HUES48 (cell line): ENCODE results near the gene LDB2.

Experiments used
- H3K27ac ChIP-seq: one replicate; pipeline ENCODE4 v1.7.0; 2013; ENCODE audit warnings: low read depth, low read length, inconsistent platforms
- H3K27me3 ChIP-seq: 2 replicates; pipeline ENCODE4 v1.6.1; 2013; ENCODE audit warnings: mild to moderate bottlenecking, low read length; ENCODE audit not compliant: control insufficient read depth, insufficient read depth
- H3K36me3 ChIP-seq: 2 replicates; pipeline ENCODE4 v1.6.1; 2013; ENCODE audit warnings: low read length; ENCODE audit not compliant: control insufficient read depth, insufficient read depth
- H3K4me1 ChIP-seq: 2 replicates; pipeline ENCODE4 v1.6.1; 2013; ENCODE audit warnings: mild to moderate bottlenecking, low read length; ENCODE audit not compliant: control insufficient read depth, insufficient read depth
- H3K4me3 ChIP-seq: 2 replicates; pipeline ENCODE4 v1.5.1; 2013; ENCODE audit warnings: mild to moderate bottlenecking, low read depth, low read length
- H3K9ac ChIP-seq: 2 replicates; pipeline ENCODE4 v1.6.1; 2013; ENCODE audit warnings: mild to moderate bottlenecking, low read depth, low read length, moderate library complexity
- H3K9me3 ChIP-seq: 2 replicates; pipeline ENCODE4 v1.6.1; 2013; ENCODE audit warnings: low read length; ENCODE audit not compliant: control insufficient read depth, insufficient read depth

Gene LDB2

GRCh38 chr4:16721613-16722291 lies 176.7 kb downstream of the LDB2 start:
- H3K9me3 ChIP-seq, result no peaks in the 10 kb centered on the region
- no peaks in the 10 kb centered on the region for H3K27me3 ChIP-seq
- H3K4me1 ChIP-seq, result no peaks in the 10 kb centered on the region
- no peaks in the 10 kb centered on the region for H3K36me3 ChIP-seq
- H3K27ac ChIP-seq, result no peak overlapping the region
- H3K4me3 ChIP-seq, result no peak overlapping the region
- no peak overlapping the region for H3K9ac ChIP-seq

GRCh38 chr4:16720761-16721160 lies 177.7 kb downstream of the LDB2 start:
- no peaks in the 10 kb centered on the region for H3K9me3 ChIP-seq
- no peaks in the 10 kb centered on the region for H3K4me1 ChIP-seq
- H3K27ac ChIP-seq, result no peak overlapping the region
- no peak overlapping the region for H3K4me3 ChIP-seq
- no peaks in the 10 kb centered on the region for H3K36me3 ChIP-seq
- H3K9ac ChIP-seq, result no peak overlapping the region
- no peaks in the 10 kb centered on the region for H3K27me3 ChIP-seq

- Histone ChIP-seq H3K4me3 (no peak overlapping the region), H3K9ac (no peak overlapping the region), H3K9me3 (0 out of 2 replicates have a peak, but pooled peaks cover 3% of the 10 kb centered on the region), H3K36me3 (no peaks in the 10 kb centered on the region), H3K27ac (no peak overlapping the region), H3K27me3 (no peaks in the 10 kb centered on the region), H3K4me1 (no peaks in the 10 kb centered on the region)
Measured at GRCh38 chr4:16717266-16717970, 181.0 kb downstream of the LDB2 start.

DNA sequence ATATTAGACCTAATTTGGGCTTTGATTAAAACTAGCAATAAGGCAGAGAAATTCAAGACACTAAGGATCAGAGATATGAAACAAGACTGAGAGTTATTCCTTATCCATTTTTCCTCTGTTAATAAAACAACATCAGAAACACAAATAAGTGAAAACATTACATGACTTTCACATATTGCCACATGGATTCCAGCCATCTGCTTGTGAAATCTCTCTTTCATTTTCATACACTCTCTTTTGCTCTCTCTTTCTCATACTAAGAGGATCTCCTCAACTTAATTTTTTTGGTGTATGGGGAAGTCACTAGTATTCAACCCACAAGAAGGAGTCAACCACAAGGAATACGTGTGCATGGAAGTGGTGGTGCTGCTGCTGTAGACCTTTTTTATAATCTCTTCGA lies 183.0 kb downstream of the LDB2 start:
- H3K4me3 ChIP-seq, result no peak overlapping the region
- H3K9me3 ChIP-seq, result 0 out of 2 replicates have a peak, but pooled peaks cover 3% of the 10 kb centered on the region
- H3K36me3 ChIP-seq, result no peaks in the 10 kb centered on the region
- no peak overlapping the region for H3K27ac ChIP-seq
- H3K27me3 ChIP-seq, result no peaks in the 10 kb centered on the region
- no peak overlapping the region for H3K9ac ChIP-seq
- H3K4me1 ChIP-seq, result no peaks in the 10 kb centered on the region

- no peaks in the 10 kb centered on the region for H3K4me1 ChIP-seq
Measured at GRCh38 chr4:16714191-16714590, 184.3 kb downstream of the LDB2 start.

GRCh38 chr4:16713696-16714095 lies 184.7 kb downstream of the LDB2 start:
- Histone ChIP-seq H3K4me3 (no peak overlapping the region), H3K9me3 (0 out of 2 replicates have a peak, but pooled peaks cover 3% of the 10 kb centered on the region), H3K4me1 (no peaks in the 10 kb centered on the region), H3K36me3 (no peaks in the 10 kb centered on the region), H3K27me3 (no peaks in the 10 kb centered on the region), H3K27ac (no peak overlapping the region), H3K9ac (no peak overlapping the region)

More at GRCh38 chr4:16714191-16714590, 184.3 kb downstream of the LDB2 start:
- Histone ChIP-seq H3K4me3 (no peak overlapping the region), H3K27me3 (no peaks in the 10 kb centered on the region), H3K9ac (no peak overlapping the region), H3K9me3 (0 out of 2 replicates have a peak, but pooled peaks cover 3% of the 10 kb centered on the region), H3K36me3 (no peaks in the 10 kb centered on the region), H3K27ac (no peak overlapping the region)

DNA sequence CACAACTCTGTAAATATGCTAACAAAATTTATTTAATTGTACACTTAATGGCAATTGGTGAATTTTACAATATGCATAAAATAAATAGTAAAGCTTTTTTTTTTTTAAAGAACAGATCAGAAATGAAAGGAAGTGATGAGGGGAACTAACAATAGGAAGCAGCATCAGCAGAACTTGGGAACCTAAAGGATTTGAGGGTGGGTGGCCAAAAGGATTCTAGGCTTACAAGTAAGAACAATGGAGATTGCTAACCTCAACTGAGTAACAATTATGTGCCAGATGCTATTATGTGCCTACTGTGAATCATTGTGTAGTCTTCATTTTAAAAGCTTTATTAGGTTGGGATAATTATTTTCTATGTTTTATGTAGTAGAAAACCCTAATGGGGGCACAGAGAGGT lies 185.2 kb downstream of the LDB2 start:
- Histone ChIP-seq H3K4me3 (no peak overlapping the region), H3K9ac (no peak overlapping the region), H3K4me1 (no peaks in the 10 kb centered on the region), H3K9me3 (0 out of 2 replicates have a peak, but pooled peaks cover 3% of the 10 kb centered on the region), H3K27me3 (no peaks in the 10 kb centered on the region), H3K27ac (no peak overlapping the region), H3K36me3 (no peaks in the 10 kb centered on the region)

GRCh38 chr4:16710198-16710597 lies 188.2 kb downstream of the LDB2 start:
- no peaks in the 10 kb centered on the region for H3K27me3 ChIP-seq
- H3K36me3 ChIP-seq, result no peaks in the 10 kb centered on the region
- no peaks in the 10 kb centered on the region for H3K9me3 ChIP-seq
- H3K9ac ChIP-seq, result no peak overlapping the region
- H3K4me3 ChIP-seq, result no peak overlapping the region
- H3K27ac ChIP-seq, result no peak overlapping the region
- 0 out of 2 replicates have a peak, but pooled peaks cover 2% of the 10 kb centered on the region for H3K4me1 ChIP-seq

DNA sequence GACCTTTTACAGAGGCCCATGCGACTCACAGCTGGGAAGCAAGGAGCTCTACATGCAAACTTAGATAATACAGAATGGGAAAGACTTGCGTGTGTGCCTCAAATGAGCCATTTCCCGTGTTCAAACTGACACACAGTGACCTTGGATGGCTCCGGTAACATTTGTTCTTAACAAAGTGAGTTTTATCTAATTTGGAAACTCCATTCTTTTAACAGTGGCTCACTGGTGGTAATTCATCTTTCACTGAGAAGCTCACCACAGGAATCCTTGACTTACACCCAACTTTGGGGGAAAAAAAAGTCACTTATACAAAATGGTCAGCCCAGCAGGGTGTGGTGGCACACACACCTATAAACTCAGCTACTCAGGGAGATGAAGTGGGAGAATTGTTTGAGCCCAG lies 190.6 kb downstream of the LDB2 start:
- H3K4me1 ChIP-seq, result 0 out of 2 replicates have a peak, but pooled peaks cover 2% of the 10 kb centered on the region
- no peaks in the 10 kb centered on the region for H3K36me3 ChIP-seq
- H3K9ac ChIP-seq, result no peak overlapping the region
- H3K4me3 ChIP-seq, result no peak overlapping the region
- no peak overlapping the region for H3K27ac ChIP-seq
- H3K27me3 ChIP-seq, result no peaks in the 10 kb centered on the region
- H3K9me3 ChIP-seq, result no peaks in the 10 kb centered on the region

- no peaks in the 10 kb centered on the region for H3K36me3 ChIP-seq
- no peak overlapping the region for H3K27ac ChIP-seq
- no peaks in the 10 kb centered on the region for H3K9me3 ChIP-seq
- H3K4me1 ChIP-seq, result 0 out of 2 replicates have a peak, but pooled peaks cover 3% of the 10 kb centered on the region
- no peaks in the 10 kb centered on the region for H3K27me3 ChIP-seq
- H3K9ac ChIP-seq, result no peak overlapping the region
- no peak overlapping the region for H3K4me3 ChIP-seq
Measured at GRCh38 chr4:16706251-16706650, 192.2 kb downstream of the LDB2 start.

GRCh38 chr4:16705341-16705740 lies 193.1 kb downstream of the LDB2 start:
- Histone ChIP-seq H3K9ac (no peak overlapping the region), H3K27ac (no peak overlapping the region), H3K27me3 (no peaks in the 10 kb centered on the region), H3K36me3 (no peaks in the 10 kb centered on the region), H3K4me1 (0 out of 2 replicates have a peak, but pooled peaks cover 7% of the 10 kb centered on the region), H3K4me3 (no peak overlapping the region), H3K9me3 (no peaks in the 10 kb centered on the region)
